NB4 (cell line): ENCODE measurements around the gene WDR83.

Experiments used
- MYC ChIP-seq: IDR thresholded peaks from 2 replicates; pipeline ENCODE4 v1.6.1; 2011; ENCODE audit warnings: low read depth, low read length
- POLR2A ChIP-seq: IDR thresholded peaks from 2 replicates; pipeline ENCODE4 v1.6.1; 2011; ENCODE audit warnings: mild to moderate bottlenecking; ENCODE audit not compliant: insufficient read length; ENCODE audit errors: extremely low read depth
- TF ChIP-seq, protein P1 (sequence below): IDR thresholded peaks from one replicate; pipeline ENCODE4 v1.5.1; 2012; ENCODE audit warnings: low read depth, low read length
- TF ChIP-seq, protein P2 (sequence below): IDR thresholded peaks from 2 replicates; pipeline ENCODE4 v1.6.1; 2011; ENCODE audit warnings: low read depth, low read length

DNA sequence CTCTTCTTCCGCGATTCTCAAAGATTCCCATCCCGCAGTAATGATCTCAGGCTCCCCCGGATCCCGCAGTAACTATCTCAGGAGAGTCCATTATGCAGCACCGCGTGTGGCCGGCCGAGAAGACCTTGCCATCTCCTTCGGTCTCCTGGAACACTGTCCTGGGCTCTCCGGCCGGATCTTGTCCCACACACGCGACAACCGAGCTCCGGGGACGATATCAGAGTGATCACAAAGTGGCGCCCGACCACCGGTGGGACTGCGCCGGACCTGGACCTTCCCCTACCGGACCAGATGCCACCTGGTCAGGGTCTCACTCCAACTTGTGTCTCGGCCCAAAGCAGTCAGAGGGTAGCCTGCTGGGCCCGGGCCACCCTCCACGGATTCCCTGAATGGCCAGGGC is 24.1 kb upstream of the WDR83 start:
- TF ChIP-seq, protein P1, sequence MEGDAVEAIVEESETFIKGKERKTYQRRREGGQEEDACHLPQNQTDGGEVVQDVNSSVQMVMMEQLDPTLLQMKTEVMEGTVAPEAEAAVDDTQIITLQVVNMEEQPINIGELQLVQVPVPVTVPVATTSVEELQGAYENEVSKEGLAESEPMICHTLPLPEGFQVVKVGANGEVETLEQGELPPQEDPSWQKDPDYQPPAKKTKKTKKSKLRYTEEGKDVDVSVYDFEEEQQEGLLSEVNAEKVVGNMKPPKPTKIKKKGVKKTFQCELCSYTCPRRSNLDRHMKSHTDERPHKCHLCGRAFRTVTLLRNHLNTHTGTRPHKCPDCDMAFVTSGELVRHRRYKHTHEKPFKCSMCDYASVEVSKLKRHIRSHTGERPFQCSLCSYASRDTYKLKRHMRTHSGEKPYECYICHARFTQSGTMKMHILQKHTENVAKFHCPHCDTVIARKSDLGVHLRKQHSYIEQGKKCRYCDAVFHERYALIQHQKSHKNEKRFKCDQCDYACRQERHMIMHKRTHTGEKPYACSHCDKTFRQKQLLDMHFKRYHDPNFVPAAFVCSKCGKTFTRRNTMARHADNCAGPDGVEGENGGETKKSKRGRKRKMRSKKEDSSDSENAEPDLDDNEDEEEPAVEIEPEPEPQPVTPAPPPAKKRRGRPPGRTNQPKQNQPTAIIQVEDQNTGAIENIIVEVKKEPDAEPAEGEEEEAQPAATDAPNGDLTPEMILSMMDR: no peak
- TF ChIP-seq POLR2A: no peak
- TF ChIP-seq, protein P2, sequence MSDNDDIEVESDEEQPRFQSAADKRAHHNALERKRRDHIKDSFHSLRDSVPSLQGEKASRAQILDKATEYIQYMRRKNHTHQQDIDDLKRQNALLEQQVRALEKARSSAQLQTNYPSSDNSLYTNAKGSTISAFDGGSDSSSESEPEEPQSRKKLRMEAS: no peak
- TF ChIP-seq MYC: no peak
